GM18499 (cell line): Measurements from ENCODE around the gene CAPN8.

Source experiments
- ATAC-seq: cut with Tn5 transposase; IDR thresholded peaks from one replicate; pipeline ENCODE4 v1.9.1; 2021; ENCODE audit warnings: moderate number of reproducible peaks; ENCODE audit not compliant: insufficient read depth, unreplicated experiment

Gene CAPN8

DNA sequence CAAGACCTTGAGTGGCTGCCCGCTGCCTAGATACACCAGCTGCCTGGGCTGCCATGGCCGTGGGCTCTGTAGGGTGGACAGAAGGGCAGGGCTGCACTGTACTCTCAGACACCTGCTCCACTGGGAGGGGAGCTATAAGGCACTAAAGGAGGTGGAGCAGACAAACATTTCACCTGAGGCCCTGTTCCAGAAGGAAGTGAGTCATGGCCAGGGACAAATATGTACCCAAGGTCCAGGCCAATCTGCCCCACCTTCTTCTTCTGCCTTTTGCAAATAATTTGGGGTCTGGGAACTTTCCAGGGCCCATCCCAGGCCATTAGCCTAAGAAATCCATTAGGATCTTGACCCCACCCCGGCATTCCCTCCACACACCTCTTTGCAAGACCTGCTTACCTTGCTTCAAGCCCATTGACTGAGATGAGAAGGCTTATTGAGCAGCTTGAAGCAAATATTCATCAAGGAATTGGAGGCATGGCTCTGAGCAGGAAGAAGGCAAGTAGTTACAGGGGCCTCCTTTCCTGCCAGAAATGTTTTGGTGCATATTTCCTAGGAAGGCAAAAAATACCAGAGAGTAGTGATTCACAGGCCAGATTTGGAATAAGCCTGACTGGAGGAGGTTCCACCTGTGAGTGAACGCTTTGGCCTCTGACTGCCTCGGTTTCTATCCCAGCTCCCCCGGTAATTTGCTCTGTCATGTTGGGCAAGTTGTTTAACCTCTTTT, at the start of gene CAPN8:
Gene CAPN8 (minus strand): TSS at position 110 of the 721 bp plus-strand sequence. CDS start 55 bp downstream, at position 55.
- ATAC-seq: no peak

GRCh38 chr1:223714849-223715603, 49.5 kb upstream of the CAPN8 start:
- ATAC-seq: no peak

GRCh38 chr1:223714421-223714724, 48.9 kb upstream of the CAPN8 start:
- ATAC-seq: no peak

DNA sequence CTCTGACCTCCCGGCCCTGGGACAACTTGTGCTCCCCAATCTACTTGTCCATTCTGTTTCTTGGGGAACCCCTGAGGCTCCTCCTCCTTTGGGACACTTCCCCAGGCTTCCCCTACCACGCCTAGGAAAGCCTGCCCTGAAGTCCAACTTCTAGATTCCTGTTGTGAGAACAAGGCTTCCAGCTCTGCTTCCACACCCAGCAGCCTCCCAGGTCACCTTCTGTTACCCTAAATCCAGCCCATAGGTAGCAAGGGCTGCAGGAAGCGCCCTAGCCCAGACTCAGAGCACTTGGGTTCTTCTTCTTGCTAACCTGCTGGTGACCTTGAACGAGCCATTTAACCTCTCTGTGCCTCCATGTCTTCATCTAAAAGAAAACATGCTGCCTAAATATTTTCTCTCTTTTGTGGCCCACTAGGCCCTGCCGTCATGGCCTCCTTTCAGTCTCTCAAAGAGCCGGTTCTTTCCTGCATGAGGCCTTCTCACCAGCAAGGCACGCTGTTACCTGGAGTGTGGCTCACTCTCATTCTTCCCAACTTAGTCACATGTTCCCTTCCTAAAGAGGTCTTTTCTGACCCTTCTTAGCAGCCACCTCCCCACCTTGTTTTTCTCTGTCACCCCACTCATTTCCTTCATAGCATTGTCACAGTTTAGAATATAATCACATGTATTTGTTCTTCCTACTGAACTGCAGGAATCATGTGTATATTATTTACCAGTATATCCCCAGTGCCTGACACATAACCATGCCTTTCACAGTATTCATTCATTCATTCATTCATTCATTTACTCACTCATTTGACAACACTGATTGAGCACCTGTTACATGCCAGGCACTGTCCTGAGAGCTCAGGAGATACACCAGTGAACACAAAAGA, 48.3 kb upstream of the CAPN8 start:
- ATAC-seq: no peak

DNA sequence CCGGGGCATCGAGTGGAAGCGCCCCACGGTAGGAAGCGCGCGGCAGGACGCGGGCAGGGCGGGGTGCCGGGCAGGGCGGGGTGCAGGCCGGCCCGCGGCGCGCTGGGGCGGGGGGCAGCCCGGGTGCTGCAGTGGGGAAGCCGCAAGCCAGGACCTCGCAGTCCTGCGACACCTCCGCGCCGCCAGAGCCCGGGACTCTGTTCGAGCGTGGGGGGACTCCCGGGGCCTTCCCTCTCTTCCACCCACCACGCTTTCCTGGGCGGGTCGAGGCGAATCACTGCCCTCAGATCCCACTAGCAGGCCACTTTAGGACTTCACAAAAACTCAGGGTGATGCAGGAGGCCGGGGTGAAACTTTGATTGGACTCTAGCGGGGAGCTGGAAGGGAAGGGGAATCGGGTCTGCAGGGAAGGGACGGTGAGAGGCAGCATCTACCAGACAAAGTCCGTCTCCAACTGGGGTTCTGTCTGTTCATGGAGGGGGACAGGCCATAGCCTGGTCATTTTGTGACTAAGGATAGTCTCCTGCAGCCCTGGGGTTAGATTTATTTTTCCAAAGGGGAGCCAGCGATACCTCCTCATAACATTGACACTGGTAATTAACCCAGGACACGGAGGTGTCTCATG, 47.5 kb upstream of the CAPN8 start:
- no peak for ATAC-seq

- no peak for ATAC-seq
These were observed 46.8 kb upstream of the CAPN8 start, which contains the start of gene CAPN2 for GRCh38 chr1:223712194-223712849. Gene CAPN2, plus strand, starts transcription at chr1:223712539. Its CDS starts 102 bp downstream, at chr1:223712641.

DNA sequence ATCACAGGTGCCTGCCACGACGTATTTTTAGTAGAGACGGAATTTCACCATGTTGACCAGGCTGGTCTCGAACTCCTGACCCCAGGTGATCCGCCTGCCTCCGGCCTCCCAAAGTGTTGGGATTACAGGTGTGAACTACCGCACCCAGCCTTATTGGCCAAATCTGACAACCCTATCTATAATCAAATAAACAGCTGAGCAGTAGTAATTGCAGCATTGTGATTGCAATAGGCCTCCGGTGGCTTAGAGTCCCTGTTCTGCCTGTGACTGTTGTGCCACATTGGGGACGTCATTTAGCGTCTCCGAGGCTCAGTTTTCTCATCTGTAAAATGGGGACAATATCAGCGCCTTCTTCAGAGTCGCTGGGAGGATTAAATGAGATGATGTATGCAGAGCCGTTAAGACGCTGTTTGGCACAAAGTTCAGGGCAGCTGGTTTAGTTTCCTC, 46.3 kb upstream of the CAPN8 start:
- no peak for ATAC-seq

DNA sequence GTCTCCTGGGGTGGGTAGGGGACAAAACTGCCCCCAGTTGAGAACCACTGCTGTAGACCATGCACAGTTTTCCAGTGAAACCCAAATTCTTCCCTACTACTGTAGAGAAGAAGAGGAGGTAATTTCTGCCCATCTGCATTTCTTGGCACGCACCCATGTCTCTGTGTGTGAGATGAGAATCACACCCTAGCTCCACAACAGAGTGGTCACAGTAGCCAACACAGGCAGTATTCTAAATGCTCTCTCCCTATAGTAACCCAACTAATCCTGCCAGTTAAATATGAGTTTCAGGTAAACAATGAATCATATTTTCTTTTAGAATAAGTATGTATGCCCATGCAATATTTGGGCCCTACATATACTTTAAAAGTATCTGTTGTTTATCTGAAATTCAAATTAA, 45.7 kb upstream of the CAPN8 start:
- no peak for ATAC-seq

- no peak for ATAC-seq
These were observed 45.0 kb upstream of the CAPN8 start for GRCh38 chr1:223710179-223711133.

GRCh38 chr1:223709598-223709997, 44.1 kb upstream of the CAPN8 start:
- ATAC-seq: no peak

- ATAC-seq: no peak
These were observed 43.3 kb upstream of the CAPN8 start for GRCh38 chr1:223708651-223709268.

GRCh38 chr1:223708001-223708359, 42.5 kb upstream of the CAPN8 start:
- ATAC-seq: no peak

- ATAC-seq: no peak
These were observed 41.9 kb upstream of the CAPN8 start for GRCh38 chr1:223707256-223708000.

DNA sequence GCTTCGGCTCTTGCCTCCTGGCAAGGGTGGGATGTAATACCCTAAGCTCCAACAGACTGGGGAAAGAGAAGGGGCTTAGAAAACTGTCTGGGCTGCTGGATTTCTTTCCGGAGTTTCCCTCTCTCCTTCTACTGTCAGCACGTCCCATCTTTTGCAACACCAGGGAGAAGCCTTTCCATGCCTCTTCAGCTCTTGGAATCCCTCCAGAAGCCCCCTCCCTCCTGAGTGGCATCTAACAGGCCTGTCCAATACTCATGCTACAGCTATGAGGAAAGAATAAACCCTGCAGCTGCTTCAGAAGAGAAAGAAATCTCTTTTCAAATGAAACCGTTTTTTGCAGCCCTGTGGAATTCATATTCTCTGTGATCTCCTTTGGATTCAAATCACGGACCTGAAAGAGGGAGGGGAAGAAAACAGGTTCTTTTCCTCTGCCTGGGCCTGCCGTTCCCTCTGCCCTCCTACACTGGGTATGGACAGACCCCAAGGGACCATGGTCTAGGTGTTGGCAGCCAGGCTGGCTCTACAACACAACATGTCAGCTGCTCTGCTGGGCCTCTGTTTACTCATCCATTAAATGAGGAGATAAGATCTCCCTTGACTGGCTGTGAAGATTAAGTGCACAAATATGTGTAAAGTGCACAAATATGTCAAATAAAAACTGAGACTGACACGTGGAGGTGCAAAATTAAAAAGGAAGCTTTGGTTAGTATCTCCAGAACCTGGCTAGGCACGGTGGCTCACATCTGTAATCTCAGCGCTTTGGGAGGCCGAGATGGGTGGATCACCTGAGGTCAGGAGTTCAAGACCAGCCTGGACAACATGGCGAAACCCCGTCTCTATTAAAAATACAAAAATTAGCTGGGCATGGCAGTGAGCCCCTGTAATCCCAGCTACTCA, 40.8 kb upstream of the CAPN8 start:
- no peak for ATAC-seq

GRCh38 chr1:223704921-223705878, 39.7 kb upstream of the CAPN8 start:
- ATAC-seq: no peak

- ATAC-seq: no peak
These were observed 38.1 kb upstream of the CAPN8 start for GRCh38 chr1:223703668-223704013.
